ENCODE measurements around the gene PPP4R1. TPM values are rescaled to one million over a fixed set of nuclear protein-coding genes. Genes with fewer than 3 reads are reported as not detected.

Gene PPP4R1
- total and polyA plus RNA-seq, 8 donors: 13.7 to 55.1 (median 34.8) TPM

- TF ChIP-seq CTCF (IDR thresholded peaks at IDR 0.05): no peak
- Histone ChIP-seq H3K4me3 (no peak overlapping the region), H3K9me3 (no peaks in the 10 kb centered on the region), H3K36me3 (peaks cover 0 to 20% (median 7%) of the 10 kb centered on the region in 3 donors), H3K27me3 (no peaks in the 10 kb centered on the region), H3K4me1 (no peaks in the 10 kb centered on the region), H3K27ac (no peak overlapping the region)
- 82 to 87% methylated on average over 2 of the region's 2 CpGs for WGBS, 2 donors
- no peak for FAIRE-seq
- intact Hi-C loops (cut with DNase I): no loop called here
- ATAC-seq: peak in 1 of 4 donors; percentile 25
- no peak for DNase-seq
These were observed 49.0 kb downstream of the PPP4R1 start for GRCh38 chr18:9565407-9565806.

- Histone ChIP-seq H3K27me3 (no peaks in the 10 kb centered on the region), H3K9me3 (no peaks in the 10 kb centered on the region), H3K27ac (no peak overlapping the region), H3K4me3 (no peak overlapping the region), H3K4me1 (no peaks in the 10 kb centered on the region), H3K36me3 (peaks cover 0 to 27% (median 7%) of the 10 kb centered on the region in 3 donors)
- WGBS, 2 donors: 91 to 92% methylated on average over 4 of the region's 4 CpGs
- DNase-seq (no peak), FAIRE-seq (no peak), ATAC-seq (peak in 2 of 4 donors; percentile 23 to 44)
- intact Hi-C loops (cut with DNase I): no loop called here
- no peak for TF ChIP-seq CTCF (IDR thresholded peaks at IDR 0.05)
These were observed 51.0 kb downstream of the PPP4R1 start for GRCh38 chr18:9563331-9563730.

GRCh38 chr18:9562584-9562983 is 51.8 kb downstream of the PPP4R1 start:
- no peaks in the 10 kb centered on the region for H3K9me3 ChIP-seq
- no peak for TF ChIP-seq CTCF (IDR thresholded peaks at IDR 0.05)
- H3K36me3 ChIP-seq: peaks cover 0 to 31% (median 7%) of the 10 kb centered on the region in 3 donors
- FAIRE-seq: no peak
- no peak for ATAC-seq
- no peak overlapping the region for H3K27ac ChIP-seq
- no peaks in the 10 kb centered on the region for H3K4me1 ChIP-seq
- no peak overlapping the region for H3K4me3 ChIP-seq
- DNase-seq: no peak
- no peaks in the 10 kb centered on the region for H3K27me3 ChIP-seq
- WGBS, 2 donors: 91 to 93% methylated on average over 4 of the region's 4 CpGs
- intact Hi-C loops (cut with DNase I): no loop called here

GRCh38 chr18:9561759-9562158 is 52.6 kb downstream of the PPP4R1 start:
- intact Hi-C loops (cut with DNase I): no loop called here
- FAIRE-seq: no peak
- peaks cover 0 to 39% (median 8%) of the 10 kb centered on the region in 3 donors for H3K36me3 ChIP-seq

More at GRCh38 chr18:9561759-9562158, 52.6 kb downstream of the PPP4R1 start:
- Histone ChIP-seq H3K27ac (no peak overlapping the region), H3K9me3 (no peaks in the 10 kb centered on the region), H3K4me1 (no peaks in the 10 kb centered on the region), H3K4me3 (no peak overlapping the region), H3K27me3 (no peaks in the 10 kb centered on the region)
- WGBS, 2 donors: 88 to 95% methylated on average over 2 of the region's 2 CpGs
- ATAC-seq: no peak
- no peak for TF ChIP-seq CTCF (IDR thresholded peaks at IDR 0.05)
- DNase-seq: no peak

Data from pancreas (tissue), 10 donors.